ENCODE results near the gene CXCL12. TPM values are rescaled to one million over a fixed set of nuclear protein-coding genes. Genes with fewer than 3 reads are reported as not detected.

Gene CXCL12
- polyA plus RNA-seq, 4 donors: 407 to 604 (median 446) TPM

DNA sequence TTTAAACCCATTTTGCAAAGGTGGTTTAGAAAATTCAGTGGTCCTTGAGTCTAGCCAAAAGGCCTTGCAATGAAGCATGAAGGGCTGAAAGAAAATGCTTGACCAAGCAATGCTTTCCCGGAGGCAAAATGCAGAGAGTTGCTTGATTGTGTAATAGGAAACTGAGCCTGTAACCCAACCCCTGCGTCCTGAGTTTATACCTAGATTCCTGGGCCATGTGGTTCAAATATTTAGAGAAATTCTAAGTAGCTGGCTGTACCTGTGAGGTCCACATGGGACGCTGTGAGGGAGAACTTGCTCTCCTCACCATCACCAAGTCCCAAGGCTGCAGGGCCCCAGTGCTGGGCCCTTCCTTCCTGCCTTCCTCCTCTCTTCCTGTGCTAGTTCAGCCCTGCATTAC is 45.7 kb downstream of the CXCL12 start:
- peak in 1 of 4 donors; percentile 48 for DNase-seq (ENCODE audit: low read depth in 4 of 4, low spot score in 3 of 4)

DNA sequence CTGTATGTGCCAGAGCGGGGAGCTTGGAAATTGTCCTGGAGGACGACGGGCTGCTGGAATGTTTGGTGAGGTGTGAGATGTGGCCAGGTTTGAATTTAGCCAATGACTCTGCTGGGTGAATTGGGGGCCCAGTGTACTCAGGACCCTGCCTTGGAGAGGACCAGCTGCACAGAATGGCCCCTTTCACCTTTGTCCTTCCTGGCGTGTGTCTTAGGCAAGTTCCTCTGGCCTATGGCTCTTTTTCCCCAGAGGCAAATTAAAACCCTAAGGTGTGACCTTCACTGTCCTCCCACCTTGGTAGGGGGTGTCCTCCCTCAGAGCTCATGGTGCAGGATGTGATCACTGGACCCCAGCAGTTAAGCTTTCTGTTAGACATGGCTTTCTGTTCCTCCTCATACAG is 47.8 kb downstream of the CXCL12 start:
- no peak for DNase-seq (ENCODE audit: low read depth in 4 of 4, low spot score in 3 of 4)

DNA sequence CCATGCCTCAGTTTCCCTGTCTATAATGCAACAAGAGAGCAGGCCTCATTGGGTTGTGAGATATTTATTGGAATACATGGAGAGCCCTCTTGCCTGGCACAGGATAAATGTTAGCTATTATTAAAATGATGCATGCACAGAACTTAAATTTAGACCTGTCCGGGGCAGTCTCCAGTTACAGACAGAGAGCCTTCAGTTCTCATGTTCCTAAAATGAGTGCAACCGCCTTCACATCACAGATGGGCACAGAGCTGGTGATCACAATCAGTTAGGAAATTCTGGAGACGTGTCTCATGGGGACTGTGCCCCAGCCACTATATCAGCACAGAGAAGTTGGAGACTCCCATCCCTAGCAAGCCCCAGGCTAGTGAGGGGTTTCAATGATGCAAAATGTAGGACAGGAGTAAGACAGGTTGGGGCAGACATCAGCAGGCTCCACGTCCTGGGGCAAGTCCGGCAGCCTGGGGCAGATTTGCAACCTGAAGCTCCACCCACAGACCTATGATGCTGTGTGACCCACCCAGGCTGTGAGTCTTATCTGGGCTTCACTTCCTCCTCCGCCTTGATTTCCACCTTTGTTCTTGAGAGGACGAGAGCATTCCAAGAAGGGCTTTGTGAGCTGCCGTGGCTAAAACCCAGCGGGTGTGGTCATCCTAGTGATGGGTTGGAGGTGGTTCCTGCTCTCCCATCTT is 49.4 kb downstream of the CXCL12 start:
- no peak for DNase-seq (ENCODE audit: low read depth in 4 of 4, low spot score in 3 of 4)

DNA sequence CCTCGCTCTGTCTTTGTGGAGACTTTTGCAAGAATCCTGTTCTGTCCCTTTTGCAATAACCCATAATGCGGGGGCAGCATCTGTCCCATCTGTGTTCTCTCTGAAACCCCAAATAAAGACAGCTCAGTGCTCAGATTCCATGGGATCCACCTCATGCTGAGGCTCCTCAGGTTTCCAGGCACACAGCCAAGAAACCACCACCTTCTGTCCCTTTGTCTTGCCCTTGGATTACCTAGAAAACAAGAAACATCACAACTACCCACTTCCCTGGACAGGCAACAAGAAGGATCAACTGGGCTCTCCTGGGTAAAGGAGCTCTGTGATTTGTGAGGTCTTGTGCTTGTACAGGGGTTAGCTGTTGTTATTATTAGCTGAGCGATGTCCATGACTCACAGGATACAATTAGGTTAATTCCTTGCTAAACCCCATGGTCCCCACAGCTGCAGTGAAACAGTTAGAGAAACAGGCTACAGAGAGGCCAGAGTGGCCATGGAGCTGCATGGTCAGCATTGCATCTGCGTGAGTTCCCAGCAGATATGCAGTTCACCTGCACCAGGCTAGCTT is 50.2 kb downstream of the CXCL12 start:
- no peak for DNase-seq (ENCODE audit: low read depth in 4 of 4, low spot score in 3 of 4)

DNA sequence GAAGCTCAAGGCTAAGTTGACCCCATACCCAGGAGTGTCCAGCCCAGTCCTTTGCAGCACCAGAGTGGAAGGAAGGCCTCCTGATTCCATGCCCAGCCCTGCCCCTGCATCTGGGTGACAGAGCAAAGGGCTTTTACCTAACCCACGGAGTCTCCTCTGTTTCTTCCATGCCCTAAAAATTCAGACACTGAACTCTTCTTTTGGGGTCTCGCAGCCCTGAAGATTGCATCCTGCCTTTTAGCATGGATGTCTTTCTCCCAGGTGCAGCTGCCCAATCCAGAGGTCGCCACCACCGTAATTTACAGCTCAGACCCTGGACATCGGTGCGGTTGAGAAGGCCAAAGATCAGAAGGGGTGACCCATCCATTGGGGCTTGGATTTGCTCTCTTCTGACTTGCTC is 50.8 kb downstream of the CXCL12 start:
- DNase-seq (ENCODE audit: low read depth in 4 of 4, low spot score in 3 of 4): no peak

DNA sequence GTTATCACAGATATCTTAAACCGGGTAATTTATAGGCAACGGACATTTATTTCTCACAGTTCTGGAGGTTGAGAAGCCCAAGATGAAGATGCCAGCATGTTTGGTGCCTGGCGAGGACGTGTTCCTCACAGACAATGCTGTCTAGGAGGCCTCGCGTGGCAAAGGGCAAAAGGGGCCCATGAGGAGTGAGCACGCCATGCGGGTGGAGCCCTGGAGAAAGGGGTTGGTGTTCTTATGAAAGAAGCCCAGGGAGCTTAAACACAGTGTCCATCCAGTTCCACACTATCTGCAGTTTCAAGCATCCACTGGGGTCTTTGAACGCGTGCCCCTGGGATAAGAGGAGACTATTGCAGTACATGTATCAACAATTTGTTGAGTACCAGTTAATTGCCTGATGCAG is 51.4 kb downstream of the CXCL12 start:
- no peak for DNase-seq (ENCODE audit: low read depth in 4 of 4, low spot score in 3 of 4)

DNA sequence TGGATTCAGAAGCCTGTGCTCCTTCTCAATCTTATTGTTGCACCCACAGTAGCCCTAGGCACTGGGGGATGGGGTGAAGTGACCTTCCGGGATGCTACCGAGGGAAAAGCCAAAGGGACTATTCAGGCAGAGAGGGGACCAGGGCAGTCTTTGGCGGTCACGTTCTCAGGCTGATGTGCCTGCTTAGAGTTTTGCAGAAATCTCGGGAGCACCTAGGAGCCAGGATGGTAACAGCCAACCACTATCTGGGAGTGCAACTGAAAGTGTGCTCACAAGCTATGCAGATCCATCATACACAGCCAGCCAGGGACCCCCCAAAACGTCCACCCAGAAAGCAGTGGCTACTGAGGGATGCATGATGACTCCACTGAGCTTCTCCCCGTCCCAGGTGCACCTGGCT is 52.4 kb downstream of the CXCL12 start:
- DNase-seq (ENCODE audit: low read depth in 4 of 4, low spot score in 3 of 4): no peak

DNA sequence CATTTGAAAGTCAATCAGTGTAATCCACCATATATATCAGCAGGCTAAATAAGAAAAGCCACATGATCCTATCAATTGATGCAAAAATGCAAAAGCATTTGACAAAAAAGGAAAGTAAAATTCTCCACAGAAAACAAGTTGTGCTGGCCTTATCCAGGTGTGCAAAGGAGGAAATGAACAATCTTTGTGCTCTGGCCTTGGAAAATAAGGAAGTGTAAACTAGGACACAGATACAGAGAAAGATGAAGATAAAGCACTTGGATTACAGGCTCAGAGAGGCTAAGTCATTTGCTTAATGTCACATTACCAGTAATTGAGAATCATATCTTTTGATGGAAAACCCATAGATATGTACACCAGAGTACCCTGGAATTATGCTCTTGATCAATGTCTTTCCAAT is 54.5 kb downstream of the CXCL12 start:
- DNase-seq (ENCODE audit: low read depth in 4 of 4, low spot score in 3 of 4): no peak

DNA sequence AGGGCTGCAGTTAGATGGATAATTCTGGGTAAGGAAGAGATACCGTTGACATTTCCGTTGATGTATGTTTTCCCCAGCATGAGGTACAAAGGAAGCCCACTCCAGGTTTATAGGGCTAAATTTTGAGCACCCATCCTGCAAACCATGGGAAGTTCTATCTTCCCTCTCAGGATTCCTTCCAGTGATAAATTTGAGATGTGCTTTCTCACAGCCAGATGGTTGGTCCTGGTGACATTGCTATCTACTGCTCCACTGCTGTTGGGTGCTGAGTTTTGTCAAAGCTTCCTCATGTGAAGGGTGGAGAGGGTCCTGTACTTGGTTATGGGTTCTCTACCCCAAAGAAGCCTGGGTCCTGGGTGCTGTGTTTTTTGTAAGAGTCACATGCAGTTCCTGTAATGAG is 57.4 kb downstream of the CXCL12 start:
- no peak for DNase-seq (ENCODE audit: low read depth in 4 of 4, low spot score in 3 of 4)

Measured in right renal pelvis (tissue), 4 donors.